Astrocyte (in vitro differentiated cells and primary cell): ENCODE measurements around the gene ATG3.

Source experiments
- CTCF ChIP-seq: IDR thresholded peaks from 2 replicates; pipeline ENCODE4 v1.5.1; 2011; ENCODE audit warnings: low read depth, mild to moderate bottlenecking, inconsistent platforms, low read length, moderate library complexity; ENCODE audit not compliant: insufficient read depth
- EZH2 ChIP-seq: IDR thresholded peaks from 2 replicates; pipeline ENCODE4 v1.6.1; 2012; ENCODE audit warnings: mild to moderate bottlenecking, low read length, inconsistent platforms; ENCODE audit not compliant: insufficient read depth

- TF ChIP-seq EZH2, result no peak
- TF ChIP-seq CTCF, result no peak
These were observed 79.1 kb downstream of the ATG3 start for GRCh38 chr3:112482675-112483074.
